Muscle of back (tissue), 11 donors: ENCODE data around the gene LBHD2. TPM values are rescaled to one million over a fixed set of nuclear protein-coding genes. Genes with fewer than 3 reads are reported as not detected.
A peak's percentile ranks its signal among the peaks of the same experiment; 100 is the strongest.
"Not testable (repeated sequence)": the region's sequence is repeated elsewhere in the genome, so short reads cannot be mapped to it uniquely, and the experiment has no call there.

Experiments used
- DNase-seq, 3 donors: peaks; one replicate each; pipeline versions ENCODE4 v3.0.0 to v3.0.0-alpha.2; 2013
- polyA plus RNA-seq, 10 donors: library from polyadenylated mRNA; unstranded; fragments of 120-200 nt; gene quantifications; one replicate each; pipeline ENCODE4 v1.2.1, GENCODE V29; 2013; ENCODE audit not compliant: insufficient read length in 10 of 10

LBHD2 gene
- polyA plus RNA-seq, 10 donors = 0.17 TPM; not detected in 9

DNA sequence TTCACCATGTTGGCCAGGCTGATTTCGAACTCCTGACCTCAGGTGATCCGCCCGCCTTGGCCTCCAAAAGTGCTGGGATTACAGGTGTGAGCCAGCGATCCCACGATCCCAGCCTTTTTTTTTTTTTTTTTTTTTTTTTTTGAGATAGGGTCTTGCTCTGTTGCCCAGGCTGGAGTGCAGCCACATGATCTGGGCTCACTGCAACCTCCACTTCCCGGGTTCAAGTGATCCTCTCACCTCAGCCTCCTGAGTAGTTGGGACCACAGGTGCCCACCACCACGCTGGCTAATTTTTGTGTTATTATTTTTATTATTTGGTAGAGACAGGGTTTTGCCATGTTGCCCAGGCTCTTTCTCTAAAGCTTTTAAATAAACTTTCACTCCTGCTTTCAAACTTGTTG lies 33.5 kb downstream of the LBHD2 start:
- not testable (repeated sequence) for DNase-seq

DNA sequence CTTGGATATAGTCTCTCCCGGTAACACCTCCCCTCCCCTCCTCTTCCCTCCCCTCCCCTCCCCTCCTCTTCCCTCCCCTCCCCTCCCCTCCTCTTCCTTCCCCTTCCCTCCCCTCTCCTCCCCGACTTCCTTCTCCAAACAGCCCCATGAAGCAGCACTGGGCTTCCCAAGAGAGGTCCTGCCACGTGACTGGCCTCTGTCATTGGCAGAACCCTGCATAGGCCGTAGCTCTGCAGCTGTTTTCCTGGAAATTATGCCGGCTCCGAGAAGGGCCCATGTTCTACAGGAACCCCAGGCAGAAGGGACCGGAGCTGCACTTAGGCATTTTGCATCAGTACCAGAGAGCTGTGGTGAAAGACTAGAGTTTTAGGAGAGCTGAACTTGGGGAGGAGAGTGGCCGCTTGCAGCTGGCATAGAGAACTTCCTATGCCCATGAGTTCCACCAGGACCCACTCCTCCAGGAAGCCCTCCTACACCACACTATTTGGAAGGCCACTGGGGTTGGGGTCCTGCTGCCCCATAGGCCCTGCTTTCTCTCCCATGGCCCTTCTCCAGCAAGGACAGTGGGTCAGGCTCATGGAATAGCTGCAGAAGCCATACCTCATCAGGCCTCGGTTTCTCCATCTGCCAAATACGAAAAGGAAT lies 34.1 kb downstream of the LBHD2 start:
- peak; percentile 70 to 93 (median 87) for DNase-seq

DNA sequence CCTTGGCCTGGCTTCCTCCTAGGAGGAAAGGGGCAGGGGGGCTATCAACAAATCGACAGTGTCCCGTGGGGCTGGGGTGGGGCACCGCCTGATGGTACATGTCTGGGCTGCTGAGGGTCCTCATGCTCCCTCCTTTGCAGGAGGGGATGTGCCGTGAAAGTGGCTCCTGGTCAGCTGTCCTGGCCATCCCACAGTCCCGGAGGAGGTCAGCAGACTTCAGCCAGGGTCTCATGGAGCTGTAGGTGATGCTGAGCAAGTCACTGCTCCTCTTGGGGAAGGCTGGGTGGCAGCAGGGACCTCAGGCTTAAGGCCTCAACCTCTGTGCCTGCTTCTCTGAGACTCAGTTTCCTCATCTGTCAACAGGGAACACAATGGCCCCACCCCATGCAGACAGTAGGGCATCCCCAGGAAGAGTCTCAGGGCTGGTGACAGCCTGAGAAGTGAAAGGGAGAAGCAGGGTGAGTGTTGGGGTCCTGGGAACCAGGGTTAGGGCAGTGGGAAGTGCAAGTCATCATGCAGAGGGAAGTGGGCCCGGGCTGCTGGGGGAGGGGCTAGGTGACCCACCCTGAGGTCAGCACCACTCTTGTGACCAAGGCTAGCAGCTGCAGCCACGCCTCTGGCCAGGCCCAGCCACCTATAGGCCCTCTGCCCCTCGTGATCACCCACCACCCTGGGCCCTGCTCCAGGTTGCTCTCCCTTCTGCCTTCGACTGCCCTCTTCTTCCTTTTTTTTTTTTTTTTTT lies 34.8 kb downstream of the LBHD2 start:
- DNase-seq = peak in 1 of 3 donors; percentile 54

DNA sequence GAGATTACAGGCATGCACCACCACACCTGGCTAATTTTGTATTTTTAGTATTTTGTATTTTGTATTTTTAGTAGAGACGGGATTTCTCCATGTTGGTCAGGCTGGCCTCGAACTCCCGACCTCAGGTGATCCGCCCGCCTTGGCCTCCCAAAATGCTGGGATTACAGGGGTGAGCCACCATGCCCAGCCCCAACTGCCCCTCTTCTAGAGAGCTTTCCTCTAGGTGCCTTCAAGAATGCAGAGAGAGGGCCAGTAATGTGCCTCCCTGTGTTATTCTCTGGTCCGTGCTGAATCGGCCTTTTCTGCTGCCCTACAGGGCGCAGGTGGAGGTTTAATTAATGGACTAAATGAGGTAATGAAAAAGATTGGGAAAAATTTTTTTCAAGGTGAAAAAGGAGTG lies 35.5 kb downstream of the LBHD2 start:
- not testable (repeated sequence) for DNase-seq

DNA sequence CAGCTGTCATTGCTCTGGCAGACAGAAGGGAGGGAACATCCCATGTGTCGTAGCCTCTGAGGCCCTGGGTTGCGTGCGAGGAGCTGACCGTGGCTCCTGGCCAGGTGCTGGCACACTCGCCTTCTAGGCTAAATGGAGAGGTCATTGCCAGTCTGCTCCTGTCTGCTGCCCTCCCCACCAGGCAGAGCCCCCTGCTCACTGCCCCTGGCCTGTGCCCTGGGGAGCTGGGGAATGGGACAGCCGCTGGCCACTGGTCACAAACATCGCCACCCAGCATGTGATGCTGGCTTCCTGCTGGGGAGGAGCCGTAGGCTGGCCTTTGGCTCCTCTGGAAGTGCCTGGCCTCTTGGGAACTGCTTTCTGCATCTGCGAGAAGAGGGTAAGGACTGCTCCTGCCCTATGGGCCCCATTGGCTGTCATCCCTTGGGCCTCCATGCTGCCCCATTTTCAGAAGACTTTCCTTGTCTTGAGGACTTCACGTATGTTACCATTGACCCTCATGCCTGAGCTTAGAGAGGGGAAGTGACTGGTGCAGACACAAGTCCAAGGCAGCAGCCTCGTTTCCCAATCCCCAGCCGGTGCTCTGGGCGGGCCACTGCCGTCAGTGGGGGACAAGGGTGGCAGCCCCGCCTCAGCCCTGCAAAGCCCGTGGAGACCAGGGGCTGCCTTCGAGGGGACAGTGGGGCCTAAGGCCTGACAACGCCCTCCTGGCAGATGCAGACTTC lies 37.3 kb downstream of the LBHD2 start:
- DNase-seq = peak in 1 of 3 donors; percentile 89

DNA sequence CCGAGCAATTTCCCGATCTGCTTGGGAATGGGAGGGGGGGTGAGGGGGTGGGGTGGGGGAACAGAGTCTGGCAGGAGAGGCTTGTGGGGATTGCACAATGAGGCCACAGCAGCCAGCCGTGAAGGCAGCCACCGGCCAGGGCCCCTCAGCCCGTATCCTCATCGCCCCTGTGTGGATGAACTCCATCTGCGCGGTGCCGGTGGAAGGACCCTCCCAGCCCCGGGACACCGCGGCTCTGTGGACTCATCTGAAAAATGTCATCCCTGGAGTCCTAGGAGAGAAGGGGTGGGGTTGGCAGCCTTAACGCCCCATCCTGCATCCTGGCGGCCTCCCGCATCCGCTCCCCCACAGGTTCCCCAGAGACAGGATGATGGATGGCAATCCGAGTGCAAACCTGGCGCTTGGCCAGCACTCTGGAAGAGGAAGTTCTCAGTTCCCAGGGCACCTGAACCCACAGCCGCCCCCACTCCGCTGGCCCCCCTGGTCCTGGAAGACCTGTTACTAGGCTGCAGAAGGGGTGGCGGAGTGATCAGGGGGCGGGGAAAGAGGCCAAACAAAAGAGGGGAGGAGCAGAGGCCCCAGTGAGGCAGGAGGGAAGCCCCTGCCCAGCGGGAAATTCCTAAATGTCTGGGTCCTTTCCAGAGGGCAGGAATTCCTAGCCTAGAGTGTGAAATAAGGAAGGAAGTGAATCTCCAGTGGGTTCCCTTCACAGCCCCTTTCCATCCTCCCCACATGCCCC lies 38.0 kb downstream of the LBHD2 start:
- peak; percentile 78 to 96 (median 90) for DNase-seq

DNA sequence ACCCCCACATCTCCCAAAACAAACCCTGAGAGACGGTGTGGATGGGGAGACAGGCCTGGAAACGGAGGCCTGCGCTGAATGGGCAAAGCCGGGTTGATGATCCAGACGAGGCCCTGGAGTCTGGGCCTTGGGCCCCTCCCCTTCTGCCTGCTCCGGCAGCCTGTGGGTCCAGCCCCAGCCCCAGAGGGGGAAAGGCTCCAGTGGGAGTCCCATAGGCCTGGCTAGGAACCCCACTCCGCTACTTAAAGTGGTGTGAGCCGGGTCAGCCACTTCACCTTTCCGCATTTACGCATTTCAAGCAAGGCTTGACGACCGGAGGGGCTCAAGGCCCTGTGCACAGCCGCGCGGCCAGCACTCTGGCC lies 38.6 kb downstream of the LBHD2 start:
- peak in 2 of 3 donors; percentile 34 to 93 for DNase-seq

DNA sequence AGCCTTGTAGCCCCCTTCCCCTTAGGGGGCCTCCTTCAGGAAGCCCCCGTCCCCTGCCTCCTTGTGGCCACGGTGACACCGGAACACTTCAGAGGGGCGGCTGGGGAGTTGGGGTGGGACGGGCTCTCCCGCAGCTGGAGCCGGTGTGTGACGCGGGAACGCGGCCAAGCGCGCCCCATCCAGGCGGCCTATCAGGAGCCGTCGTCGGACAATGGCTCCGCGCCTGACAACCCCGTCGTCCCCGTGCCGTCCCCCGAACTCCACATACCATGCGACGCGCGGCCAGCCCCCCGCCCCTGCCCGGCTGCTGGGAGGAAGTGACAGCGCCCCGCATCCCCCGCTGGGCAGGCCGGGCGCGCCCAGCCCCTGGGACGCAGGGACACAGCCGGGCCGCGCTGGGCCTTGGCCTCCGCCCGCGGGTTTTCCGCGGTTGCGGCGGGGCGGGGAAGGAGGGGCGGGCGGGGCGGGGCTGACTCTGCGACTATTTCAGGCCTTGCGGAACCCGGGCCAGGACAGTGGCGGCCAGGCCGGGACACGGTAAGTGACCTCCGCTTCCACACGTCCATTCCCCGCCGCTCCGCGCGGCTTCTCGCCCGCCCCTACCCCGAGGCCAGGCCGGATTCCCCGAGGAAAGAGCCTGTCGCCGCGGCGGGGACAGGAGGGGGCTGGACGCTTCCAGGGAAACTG lies 39.1 kb downstream of the LBHD2 start, which contains the start of gene TNFAIP2:
TNFAIP2 (plus strand) TSS at position 515 of the 687 bp plus-strand sequence. CDS start 2,997 bp downstream, outside the sequence.
- peak in 2 of 3 donors; percentile 38 to 79 for DNase-seq

DNA sequence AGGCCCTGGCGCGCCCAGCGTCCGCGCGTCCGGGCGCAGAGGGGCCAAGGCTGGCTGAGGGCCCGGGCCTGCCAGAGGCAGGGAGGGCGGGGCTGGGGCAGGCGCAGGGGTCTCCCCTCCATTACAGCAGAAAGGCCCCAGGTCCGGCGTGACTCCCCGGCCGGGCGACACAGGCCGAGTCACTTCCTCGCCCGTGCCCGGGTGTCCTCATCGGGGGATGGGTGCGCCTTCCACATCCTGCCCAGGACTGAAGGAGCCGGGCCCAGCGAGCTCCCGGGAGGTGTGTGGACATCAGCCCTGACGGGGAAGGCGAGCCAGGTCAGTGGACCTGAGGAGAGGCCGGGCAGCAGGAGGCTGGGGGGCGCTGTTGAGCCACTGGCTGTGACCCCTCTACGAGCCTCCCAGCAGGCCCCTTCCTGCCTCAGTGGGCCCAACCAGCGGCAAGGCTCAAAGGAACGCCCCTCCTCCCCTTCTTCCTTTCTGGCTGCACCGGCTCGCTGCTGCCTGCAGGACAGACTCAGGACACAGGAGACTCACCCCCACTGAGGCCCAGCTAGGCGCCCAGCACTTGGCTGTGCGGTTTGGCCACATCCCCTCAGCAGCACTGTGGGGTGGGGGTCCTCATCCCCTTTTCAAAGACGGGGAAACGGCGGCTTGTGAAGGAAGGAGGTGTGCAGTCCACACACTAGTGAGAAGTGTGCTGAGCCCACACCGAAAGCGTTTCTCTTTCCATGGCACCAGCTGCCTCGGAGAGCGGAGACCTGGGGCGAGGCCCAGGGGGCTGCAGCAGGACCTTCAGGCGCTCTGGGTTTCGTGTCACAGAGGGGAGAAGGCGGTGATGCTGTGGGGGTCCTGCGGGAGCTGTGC lies 39.9 kb downstream of the LBHD2 start:
- DNase-seq = peak in 1 of 3 donors; percentile 79

DNA sequence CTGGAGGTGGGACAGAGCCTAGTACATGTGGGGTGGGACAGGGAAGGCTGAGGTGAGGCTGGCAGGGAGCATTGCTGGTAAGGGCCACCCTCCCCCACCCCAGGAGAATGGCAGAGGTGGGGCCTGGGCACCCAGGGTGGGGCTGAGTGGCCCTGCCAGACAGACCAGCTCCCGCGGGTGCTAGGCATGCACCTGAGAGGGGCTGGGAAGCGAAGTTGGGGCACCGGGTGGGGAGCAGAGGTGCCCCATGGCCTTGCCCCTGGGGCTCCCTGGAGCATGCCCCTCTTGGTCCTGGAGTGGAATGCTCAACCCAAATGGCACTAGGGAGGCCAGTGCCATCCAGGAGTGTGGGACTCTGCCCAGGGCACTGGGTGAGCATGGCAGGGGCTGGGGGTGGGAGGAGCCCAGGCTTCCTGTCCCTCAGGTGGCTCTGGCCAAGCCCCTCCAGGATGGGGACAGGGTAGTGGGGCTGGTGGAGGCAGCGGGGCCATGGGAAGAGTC lies 40.5 kb downstream of the LBHD2 start:
- DNase-seq = no peak

DNA sequence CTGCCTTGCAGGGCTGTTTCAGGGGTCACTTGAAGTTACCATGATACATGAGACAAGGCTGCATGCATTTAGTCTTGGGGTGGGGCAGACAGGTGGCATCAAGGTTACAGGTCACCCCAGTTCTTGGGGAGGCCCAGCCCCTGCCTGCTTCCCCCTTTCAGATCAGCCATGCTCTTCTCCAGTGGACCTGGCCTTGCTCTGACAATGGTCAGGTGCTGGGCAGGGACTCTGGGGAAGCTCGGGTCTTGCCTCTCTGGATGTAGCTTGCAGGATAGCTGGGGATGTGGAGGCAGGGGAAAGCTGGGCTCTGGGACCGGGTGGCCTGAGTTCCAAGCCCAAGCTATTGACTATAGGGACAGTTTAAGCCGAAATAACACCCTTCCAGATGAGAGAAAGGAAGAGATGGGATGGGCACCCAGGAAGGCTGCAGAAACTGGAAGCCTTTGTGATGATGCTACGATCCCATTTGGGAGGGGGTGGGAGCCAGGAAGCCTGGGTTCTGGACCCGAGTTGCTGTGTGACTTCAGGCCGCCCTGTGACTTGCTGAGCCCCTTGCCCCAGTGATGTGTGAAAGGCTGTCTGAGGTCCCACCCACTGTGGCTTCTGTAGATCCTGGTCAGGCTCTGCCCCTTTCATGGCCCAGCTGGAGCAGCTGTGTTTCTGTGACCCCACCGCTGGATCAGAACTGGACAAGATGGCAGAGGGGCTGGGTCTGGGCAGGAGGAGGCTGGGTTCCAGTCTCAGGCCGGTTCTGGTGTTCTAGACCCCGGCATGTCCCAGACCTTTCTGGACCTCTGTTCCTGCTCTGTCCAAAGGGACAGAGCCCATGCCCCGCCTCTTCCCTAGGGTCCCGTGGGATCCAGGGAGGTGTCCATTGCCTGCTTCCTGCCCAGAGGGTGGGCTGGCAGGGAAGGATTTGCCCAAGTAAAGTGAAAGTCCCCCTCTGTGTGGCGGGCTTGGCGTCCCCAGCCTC lies 41.4 kb downstream of the LBHD2 start:
- DNase-seq = no peak

DNA sequence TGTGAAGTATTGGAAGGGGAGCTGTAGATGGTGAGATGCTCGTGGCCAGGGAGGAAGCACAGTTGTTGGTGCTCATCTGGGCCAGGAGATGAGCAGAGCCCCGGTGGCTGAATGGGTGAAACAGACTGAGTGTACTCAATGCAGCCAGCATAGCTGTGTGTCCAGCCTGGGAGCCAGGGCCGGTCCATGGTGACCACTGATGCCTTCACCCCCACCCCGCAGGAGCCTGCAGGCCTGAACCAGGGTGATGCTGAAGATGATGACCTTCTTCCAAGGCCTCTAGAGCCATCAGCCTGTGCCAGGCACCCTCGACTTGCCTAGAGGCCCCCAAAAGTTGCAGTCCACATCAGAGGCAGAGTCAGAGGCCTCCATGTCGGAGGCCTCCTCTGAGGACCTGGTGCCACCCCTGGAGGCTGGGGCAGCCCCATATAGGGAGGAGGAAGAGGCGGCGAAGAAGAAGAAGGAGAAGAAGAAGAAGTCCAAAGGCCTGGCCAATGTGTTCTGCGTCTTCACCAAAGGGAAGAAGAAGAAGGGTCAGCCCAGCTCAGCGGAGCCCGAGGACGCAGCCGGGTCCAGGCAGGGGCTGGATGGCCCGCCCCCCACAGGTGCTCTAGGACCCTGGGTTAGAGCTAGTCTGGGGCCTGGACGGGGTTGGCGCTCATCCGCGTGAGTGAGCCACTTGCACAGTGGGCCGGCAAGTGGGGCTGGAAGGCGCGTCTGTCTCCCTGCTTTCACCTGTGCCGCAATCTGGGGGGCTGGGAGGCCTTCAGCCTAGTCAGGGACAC lies 42.3 kb downstream of the LBHD2 start:
- DNase-seq = no peak

DNA sequence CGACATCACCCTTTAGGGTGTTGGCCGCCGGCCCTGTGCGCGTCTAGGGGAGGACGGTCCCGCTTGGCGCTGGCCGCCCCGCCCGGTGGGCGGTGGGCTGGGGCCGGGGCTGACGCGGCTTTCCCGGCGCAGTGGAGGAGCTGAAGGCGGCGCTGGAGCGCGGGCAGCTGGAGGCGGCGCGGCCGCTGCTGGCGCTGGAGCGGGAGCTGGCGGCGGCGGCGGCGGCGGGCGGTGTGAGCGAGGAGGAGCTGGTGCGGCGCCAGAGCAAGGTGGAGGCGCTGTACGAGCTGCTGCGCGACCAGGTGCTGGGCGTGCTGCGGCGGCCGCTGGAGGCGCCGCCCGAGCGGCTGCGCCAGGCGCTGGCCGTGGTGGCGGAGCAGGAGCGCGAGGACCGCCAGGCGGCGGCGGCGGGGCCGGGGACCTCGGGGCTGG lies 42.9 kb downstream of the LBHD2 start:
- peak in 1 of 3 donors; percentile 77 for DNase-seq

DNA sequence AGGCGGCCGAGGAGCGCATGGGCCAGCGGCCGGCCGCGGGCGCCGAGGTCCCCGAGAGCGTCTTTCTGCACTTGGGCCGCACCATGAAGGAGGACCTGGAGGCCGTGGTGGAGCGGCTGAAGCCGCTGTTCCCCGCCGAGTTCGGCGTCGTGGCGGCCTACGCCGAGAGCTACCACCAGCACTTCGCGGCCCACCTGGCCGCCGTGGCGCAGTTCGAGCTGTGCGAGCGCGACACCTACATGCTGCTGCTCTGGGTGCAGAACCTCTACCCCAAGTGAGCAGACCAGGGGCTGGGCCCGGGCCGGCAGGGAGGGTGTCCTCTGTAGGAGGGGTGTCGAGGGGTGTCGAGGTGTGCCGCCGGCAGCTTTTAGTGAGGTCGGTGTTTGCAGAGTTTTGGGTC lies 43.3 kb downstream of the LBHD2 start:
- no peak for DNase-seq

DNA sequence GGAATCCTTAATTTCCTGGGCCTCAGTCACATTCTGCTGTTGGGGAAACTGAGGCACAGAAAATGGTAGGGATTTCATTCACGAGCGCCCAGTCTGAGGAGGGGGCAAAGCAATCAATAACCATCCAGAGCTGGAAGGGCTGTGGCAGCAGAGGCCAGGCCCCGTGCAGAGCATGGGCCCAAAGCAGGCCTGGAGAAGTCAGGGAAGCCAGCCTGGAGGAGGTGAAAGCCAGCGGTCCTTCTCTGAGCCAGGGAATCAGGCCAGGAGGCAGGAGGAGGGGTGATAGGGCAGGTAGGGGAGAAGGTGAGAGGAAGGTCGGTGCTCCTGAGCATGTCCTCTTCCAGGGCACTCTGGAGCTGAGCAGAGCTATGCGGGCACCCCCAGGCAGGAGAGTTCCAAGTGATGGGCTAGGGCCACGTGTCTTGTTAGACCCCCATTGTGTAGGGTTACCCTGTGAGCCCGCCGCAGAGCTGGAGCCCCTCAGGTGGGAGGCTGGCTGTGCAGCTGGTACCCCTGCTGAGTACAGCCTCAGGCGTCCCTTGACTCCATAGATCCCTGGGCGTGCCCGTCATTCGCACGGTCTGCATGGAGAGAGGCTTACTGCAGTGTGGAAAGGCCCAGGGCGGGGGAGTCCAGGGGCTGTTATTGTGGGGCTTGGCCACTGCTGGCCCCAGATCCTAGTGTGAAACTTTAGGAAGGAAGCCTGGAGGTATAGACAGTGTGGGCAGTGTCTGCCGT lies 44.0 kb downstream of the LBHD2 start:
- no peak for DNase-seq

DNA sequence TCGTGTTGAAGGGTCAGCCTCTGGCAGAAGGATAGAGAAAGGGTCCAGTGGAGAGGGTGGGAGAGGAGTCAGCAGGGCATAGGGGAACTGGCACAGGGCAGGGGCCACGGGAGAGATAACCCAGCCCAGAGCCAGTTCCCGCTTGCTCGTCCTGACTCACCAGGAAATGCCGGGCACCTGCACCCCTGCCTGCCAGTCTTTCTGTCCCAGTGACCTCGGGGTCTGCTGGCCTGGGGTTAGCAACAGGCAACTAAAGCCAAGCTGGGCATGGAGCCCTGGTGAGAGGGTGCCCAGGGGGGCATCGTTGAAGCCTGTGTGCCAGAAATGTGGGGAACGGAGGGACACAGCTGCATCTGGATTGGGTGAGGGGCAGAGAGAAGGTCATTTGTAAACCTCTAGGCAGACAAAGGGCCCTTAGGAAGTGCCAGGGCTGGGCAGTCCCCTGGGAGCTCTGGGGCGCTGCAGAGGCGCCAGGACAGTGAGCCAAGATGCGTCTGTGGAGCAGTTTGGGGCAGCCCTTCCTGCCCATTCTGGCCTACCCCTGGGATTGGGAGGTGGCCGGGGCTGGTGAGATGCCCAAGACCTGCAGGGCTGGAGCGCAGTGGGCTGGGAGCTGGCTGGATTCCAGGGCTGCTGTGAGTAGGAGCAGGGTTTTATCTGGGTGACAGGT lies 44.8 kb downstream of the LBHD2 start:
- DNase-seq = no peak
